NCI-H1105 treated with DMSO at 0.1 percent for 48 hours (cell line): ENCODE results near the gene MALAT1.
A peak's percentile ranks its signal among the peaks of the same experiment; 100 is the strongest.

ENCODE experiments used
- DNase-seq: peaks from one replicate; lab custom pipeline; 2025; lab: John Stamatoyannopoulos, UW

The MALAT1 gene

GRCh38 chr11:65479184-65480145 lies 19.4 kb upstream of the MALAT1 start:
- no peak for DNase-seq

GRCh38 chr11:65482306-65482850 lies 16.5 kb upstream of the MALAT1 start:
- no peak for DNase-seq

- no peak for DNase-seq
Observed at GRCh38 chr11:65485920-65486219, 13.0 kb upstream of the MALAT1 start.

- DNase-seq = no peak
Observed at GRCh38 chr11:65486570-65487466, 12.0 kb upstream of the MALAT1 start.

- peak; percentile 99 for DNase-seq
Observed at GRCh38 chr11:65487467-65488272, 11.2 kb upstream of the MALAT1 start.

GRCh38 chr11:65488273-65489034 lies 10.4 kb upstream of the MALAT1 start:
- DNase-seq = no peak

GRCh38 chr11:65489035-65489705 lies 9.7 kb upstream of the MALAT1 start:
- no peak for DNase-seq

- DNase-seq = no peak
Observed at GRCh38 chr11:65489706-65490320, 9.0 kb upstream of the MALAT1 start.

GRCh38 chr11:65491163-65491465 lies 7.7 kb upstream of the MALAT1 start:
- no peak for DNase-seq

- peak; percentile 57 for DNase-seq
Observed at GRCh38 chr11:65491614-65492386, 7.0 kb upstream of the MALAT1 start.

GRCh38 chr11:65492387-65492636 lies 6.5 kb upstream of the MALAT1 start:
- no peak for DNase-seq

- DNase-seq = no peak
Observed at GRCh38 chr11:65492637-65493366, 6.0 kb upstream of the MALAT1 start.

- DNase-seq = no peak
Observed at GRCh38 chr11:65493367-65494176, 5.3 kb upstream of the MALAT1 start.

GRCh38 chr11:65496304-65497140 lies 2.3 kb upstream of the MALAT1 start:
- DNase-seq = peak; percentile 47

GRCh38 chr11:65497141-65498041 lies 1.5 kb upstream of the MALAT1 start:
- DNase-seq = peak; percentile 98
